ENCODE results near the gene SRRD.

GRCh38 chr22:26444777-26445176 lies 38.9 kb upstream of the SRRD start:
- no peak for TF ChIP-seq POLR2A (IDR thresholded peaks at IDR 0.05)
- TF ChIP-seq, protein P1, sequence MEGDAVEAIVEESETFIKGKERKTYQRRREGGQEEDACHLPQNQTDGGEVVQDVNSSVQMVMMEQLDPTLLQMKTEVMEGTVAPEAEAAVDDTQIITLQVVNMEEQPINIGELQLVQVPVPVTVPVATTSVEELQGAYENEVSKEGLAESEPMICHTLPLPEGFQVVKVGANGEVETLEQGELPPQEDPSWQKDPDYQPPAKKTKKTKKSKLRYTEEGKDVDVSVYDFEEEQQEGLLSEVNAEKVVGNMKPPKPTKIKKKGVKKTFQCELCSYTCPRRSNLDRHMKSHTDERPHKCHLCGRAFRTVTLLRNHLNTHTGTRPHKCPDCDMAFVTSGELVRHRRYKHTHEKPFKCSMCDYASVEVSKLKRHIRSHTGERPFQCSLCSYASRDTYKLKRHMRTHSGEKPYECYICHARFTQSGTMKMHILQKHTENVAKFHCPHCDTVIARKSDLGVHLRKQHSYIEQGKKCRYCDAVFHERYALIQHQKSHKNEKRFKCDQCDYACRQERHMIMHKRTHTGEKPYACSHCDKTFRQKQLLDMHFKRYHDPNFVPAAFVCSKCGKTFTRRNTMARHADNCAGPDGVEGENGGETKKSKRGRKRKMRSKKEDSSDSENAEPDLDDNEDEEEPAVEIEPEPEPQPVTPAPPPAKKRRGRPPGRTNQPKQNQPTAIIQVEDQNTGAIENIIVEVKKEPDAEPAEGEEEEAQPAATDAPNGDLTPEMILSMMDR (IDR thresholded peaks at IDR 0.05 in 8 of 11, conservative IDR thresholded peaks at IDR 0.05 in 3 of 11), result no peak
- TF ChIP-seq POLR2AphosphoS5 (IDR thresholded peaks at IDR 0.05), result no peak

Data from spleen (tissue), 7 donors.